EH (cell line): ENCODE results near the gene CYP2W1.

ENCODE experiments used
- DNase-seq: peaks from one replicate; pipeline ENCODE4 v3.0.0-alpha.2; 2015; ENCODE audit warnings: low read depth

The CYP2W1 gene

GRCh38 chr7:983616-984071, 663 bp downstream of the CYP2W1 start:
- no peak for DNase-seq

GRCh38 chr7:984361-985126, 1.6 kb downstream of the CYP2W1 start:
- DNase-seq = no peak

- no peak for DNase-seq
Measured at GRCh38 chr7:985127-985416, 2.1 kb downstream of the CYP2W1 start.

GRCh38 chr7:985915-986741, 3.1 kb downstream of the CYP2W1 start:
- peak; percentile 43 for DNase-seq

- DNase-seq = no peak
Measured at GRCh38 chr7:986766-987751, 4.1 kb downstream of the CYP2W1 start.

GRCh38 chr7:987909-988308, 4.9 kb downstream of the CYP2W1 start:
- no peak for DNase-seq

GRCh38 chr7:988426-988911, 5.5 kb downstream of the CYP2W1 start:
- DNase-seq = no peak

- DNase-seq = no peak
Measured at GRCh38 chr7:988963-989529, 6.1 kb downstream of the CYP2W1 start.

GRCh38 chr7:990352-990932, 7.5 kb downstream of the CYP2W1 start:
- DNase-seq = no peak

- DNase-seq = no peak
Measured at GRCh38 chr7:990933-991728, 8.2 kb downstream of the CYP2W1 start.

GRCh38 chr7:991729-992656, 9.0 kb downstream of the CYP2W1 start:
- DNase-seq = no peak

- DNase-seq = peak; percentile 95
Measured at GRCh38 chr7:992709-993607, 10.0 kb downstream of the CYP2W1 start.

GRCh38 chr7:994592-995308, 11.8 kb downstream of the CYP2W1 start:
- DNase-seq = no peak

- no peak for DNase-seq
Measured at GRCh38 chr7:995571-995970, 12.6 kb downstream of the CYP2W1 start.

GRCh38 chr7:996079-996872, 13.3 kb downstream of the CYP2W1 start:
- DNase-seq = no peak
